Measurements from ENCODE around the gene ATP11A.
A peak's percentile ranks its signal among the peaks of the same experiment; 100 is the strongest.
"Not testable (repeated sequence)": the region's sequence is repeated elsewhere in the genome, so short reads cannot be mapped to it uniquely, and the experiment has no call there.

Gene ATP11A

DNA sequence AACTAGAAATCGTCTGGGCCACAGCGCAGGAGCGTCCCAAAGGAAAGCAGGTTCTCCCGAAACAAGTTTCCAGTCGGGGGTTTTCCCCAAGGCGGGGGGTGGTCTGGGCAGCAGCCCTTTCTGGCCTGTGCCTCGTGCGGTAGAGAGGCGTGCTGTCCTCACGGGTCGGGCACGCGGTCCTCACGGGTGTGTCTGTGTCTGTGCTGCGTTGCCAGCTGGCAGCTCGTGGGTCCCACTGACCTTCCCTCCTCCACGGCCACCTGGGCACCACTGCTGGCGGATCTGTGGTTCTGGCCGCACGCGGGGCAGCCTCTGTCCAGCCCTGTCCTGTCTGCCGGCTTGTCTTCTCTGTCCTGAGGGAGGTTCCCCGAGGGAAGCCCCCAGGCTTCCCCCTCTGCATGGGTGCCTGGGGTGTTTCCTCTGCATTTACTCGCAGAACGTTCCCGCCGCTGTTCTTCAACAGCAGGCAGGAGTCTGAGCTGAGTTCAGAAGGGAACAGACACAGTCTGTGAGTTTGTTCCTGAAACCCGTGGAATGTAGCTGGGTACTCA, 181.0 kb downstream of the ATP11A start:
- H3K4me3 ChIP-seq (replicated peaks; ENCODE audit: low read depth, low read length) = no peak overlapping the region
- DNase-seq (ENCODE audit: low read depth) = no peak
- TF ChIP-seq, protein P1, sequence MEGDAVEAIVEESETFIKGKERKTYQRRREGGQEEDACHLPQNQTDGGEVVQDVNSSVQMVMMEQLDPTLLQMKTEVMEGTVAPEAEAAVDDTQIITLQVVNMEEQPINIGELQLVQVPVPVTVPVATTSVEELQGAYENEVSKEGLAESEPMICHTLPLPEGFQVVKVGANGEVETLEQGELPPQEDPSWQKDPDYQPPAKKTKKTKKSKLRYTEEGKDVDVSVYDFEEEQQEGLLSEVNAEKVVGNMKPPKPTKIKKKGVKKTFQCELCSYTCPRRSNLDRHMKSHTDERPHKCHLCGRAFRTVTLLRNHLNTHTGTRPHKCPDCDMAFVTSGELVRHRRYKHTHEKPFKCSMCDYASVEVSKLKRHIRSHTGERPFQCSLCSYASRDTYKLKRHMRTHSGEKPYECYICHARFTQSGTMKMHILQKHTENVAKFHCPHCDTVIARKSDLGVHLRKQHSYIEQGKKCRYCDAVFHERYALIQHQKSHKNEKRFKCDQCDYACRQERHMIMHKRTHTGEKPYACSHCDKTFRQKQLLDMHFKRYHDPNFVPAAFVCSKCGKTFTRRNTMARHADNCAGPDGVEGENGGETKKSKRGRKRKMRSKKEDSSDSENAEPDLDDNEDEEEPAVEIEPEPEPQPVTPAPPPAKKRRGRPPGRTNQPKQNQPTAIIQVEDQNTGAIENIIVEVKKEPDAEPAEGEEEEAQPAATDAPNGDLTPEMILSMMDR (IDR thresholded peaks at IDR 0.05; ENCODE audit: low read length, missing control alignments) = no peak

GRCh38 chr13:112871742-112872141, 181.9 kb downstream of the ATP11A start:
- DNase-seq (ENCODE audit: low read depth) = no peak
- H3K4me3 ChIP-seq (replicated peaks; ENCODE audit: low read depth, low read length) = no peak overlapping the region
- TF ChIP-seq, protein P1 (IDR thresholded peaks at IDR 0.05; ENCODE audit: low read length, missing control alignments) = no peak

DNA sequence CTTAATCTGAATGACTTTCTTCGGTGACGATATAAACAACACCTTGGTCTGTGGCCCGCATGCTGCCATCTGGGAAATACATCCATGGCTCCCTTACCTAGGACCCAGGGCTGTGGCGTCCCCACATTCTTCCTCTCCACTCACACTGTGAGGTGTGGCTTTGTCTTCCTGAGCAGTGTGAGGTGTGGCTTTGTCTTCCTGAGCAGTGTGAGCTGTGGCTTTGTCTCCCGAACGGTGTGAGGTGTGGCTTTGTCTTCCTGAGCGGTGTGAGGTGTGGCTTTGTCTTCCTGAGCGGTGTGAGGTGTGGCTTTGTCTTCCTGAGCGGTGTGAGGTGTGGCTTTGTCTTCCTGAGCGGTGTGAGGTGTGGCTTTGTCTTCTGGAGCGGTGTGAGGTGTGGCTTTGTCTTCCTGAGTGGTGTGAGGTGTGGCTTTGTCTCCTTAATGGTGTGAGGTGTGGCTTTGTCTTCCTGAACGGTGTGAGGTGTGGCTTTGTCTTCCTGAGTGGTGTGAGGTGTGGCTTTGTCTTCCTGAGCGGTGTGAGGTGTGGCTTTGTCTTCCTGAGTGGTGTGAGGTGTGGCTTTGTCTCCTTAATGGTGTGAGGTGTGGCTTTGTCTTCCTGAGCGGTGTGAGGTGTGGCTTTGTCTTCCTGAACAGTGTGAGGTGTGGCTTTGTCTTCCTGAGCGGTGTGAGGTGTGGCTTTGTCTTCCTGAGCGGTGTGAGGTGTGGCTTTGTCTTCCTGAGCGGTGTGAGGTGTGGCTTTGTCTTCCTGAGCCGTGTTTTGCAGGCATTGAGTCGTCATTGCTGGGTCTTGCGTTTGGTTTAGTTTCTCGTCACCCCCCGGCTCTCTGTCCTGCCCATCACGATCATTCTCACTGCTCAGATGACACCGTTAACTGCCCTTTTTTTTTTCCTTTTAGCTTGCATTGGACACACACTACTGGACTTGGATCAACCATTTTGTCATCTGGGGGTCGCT, 183.1 kb downstream of the ATP11A start:
- not testable (repeated sequence) for DNase-seq (ENCODE audit: low read depth); H3K4me3 ChIP-seq (replicated peaks; ENCODE audit: low read depth, low read length)

GRCh38 chr13:112873851-112874750, 184.3 kb downstream of the ATP11A start:
- DNase-seq (ENCODE audit: low read depth) = peak; percentile 65

GRCh38 chr13:112874751-112875300, 185.0 kb downstream of the ATP11A start:
- DNase-seq (ENCODE audit: low read depth) = no peak
- H3K4me3 ChIP-seq (replicated peaks; ENCODE audit: low read depth, low read length) = no peak overlapping the region
- TF ChIP-seq, protein P1 (IDR thresholded peaks at IDR 0.05; ENCODE audit: low read length, missing control alignments) = no peak

More at GRCh38 chr13:112873851-112874750, 184.3 kb downstream of the ATP11A start:
- TF ChIP-seq, protein P1 (IDR thresholded peaks at IDR 0.05; ENCODE audit: low read length, missing control alignments) = peak; percentile 92
- no peak overlapping the region for H3K4me3 ChIP-seq (replicated peaks; ENCODE audit: low read depth, low read length)

DNA sequence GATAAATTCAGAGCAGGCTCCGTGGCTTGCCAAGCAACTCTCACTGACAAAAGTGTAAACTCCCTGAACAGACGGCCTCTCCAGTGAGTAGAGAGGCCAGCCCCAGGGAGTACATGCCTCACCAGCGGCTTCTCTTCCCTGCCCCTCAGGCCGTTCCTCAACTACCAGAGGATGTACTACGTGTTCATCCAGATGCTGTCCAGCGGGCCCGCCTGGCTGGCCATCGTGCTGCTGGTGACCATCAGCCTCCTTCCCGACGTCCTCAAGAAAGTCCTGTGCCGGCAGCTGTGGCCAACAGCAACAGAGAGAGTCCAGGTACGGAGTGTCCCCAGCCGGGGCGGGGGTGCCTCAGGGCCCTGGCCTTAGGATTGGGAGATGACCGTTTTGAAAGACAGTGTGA, 185.8 kb downstream of the ATP11A start:
- TF ChIP-seq, protein P1 (IDR thresholded peaks at IDR 0.05; ENCODE audit: low read length, missing control alignments) = no peak
- no peak overlapping the region for H3K4me3 ChIP-seq (replicated peaks; ENCODE audit: low read depth, low read length)
- no peak for DNase-seq (ENCODE audit: low read depth)

Data from fibroblast of pulmonary artery (primary cell).